ENCODE results near the gene PADI1. TPM values are rescaled to one million over a fixed set of nuclear protein-coding genes. Genes with fewer than 3 reads are reported as not detected.

PADI1 gene
- total RNA-seq, 1 donor from 2014 or later, result not detected

DNA sequence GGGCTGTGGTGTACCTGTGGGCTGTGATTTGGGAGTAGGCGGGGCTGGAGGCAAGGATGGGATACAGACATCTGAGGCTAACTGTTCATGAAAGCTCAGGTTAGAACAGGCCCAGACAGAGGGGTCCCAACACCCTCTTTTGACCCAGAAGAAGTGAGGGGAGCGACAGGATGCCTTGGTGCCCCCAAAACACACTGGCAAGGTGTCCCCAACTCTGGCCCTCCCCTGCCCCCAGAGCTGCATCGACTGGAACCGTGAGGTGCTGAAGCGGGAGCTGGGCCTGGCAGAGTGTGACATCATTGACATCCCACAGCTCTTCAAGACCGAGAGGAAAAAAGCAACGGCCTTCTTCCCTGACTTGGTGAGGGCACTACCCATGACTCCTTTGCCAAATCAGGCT lies 75.5 kb downstream of the PADI1 start:
- DNase-seq (ENCODE audit: missing footprints) (no peak), ATAC-seq (no peak)
- intact Hi-C loops (cut with DNase I), result no loop called here

- intact Hi-C loops (cut with DNase I), result no loop called here
- DNase-seq (ENCODE audit: missing footprints) (no peak), ATAC-seq (no peak)
These were observed 76.0 kb downstream of the PADI1 start for GRCh38 chr1:17280894-17281293.

DNA sequence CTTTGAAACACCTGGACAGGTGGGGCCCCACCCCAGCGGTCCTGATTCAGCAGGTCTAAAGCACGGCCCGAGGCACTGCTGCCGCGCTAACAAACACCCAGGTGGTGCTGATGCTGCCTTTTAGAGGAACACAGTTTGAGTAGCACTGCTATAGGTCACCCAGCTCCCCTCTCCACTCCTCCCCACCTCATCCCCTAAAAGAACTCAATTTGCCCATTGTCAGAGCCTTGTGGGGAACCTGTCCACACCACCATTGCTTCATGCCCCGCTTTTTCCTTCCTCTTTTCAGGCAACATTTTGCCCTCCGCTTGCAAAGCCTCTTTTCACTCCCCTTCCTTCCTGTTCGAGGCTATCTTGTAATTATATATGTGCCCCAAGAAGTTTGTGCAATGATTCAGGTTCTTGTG lies 76.8 kb downstream of the PADI1 start:
- intact Hi-C loops (cut with DNase I), result no loop called here
- no peak for ATAC-seq
- DNase-seq (ENCODE audit: missing footprints), result no peak

GRCh38 chr1:17282836-17283235 lies 77.9 kb downstream of the PADI1 start:
- ATAC-seq (no peak), DNase-seq (ENCODE audit: missing footprints) (no peak)
- intact Hi-C loops (cut with DNase I), result no loop called here

GRCh38 chr1:17286646-17287045 lies 81.7 kb downstream of the PADI1 start:
- ATAC-seq, result no peak
- intact Hi-C loops (cut with DNase I), result no loop called here
- no peak for DNase-seq (ENCODE audit: missing footprints)

GRCh38 chr1:17287130-17287776 lies 82.3 kb downstream of the PADI1 start:
- DNase-seq (ENCODE audit: missing footprints), result no peak
- ATAC-seq, result no peak
- intact Hi-C loops (cut with DNase I), result no loop called here

GRCh38 chr1:17289721-17290120 lies 84.8 kb downstream of the PADI1 start:
- ATAC-seq (no peak), DNase-seq (ENCODE audit: missing footprints) (no peak)
- intact Hi-C loops (cut with DNase I), result no loop called here

DNA sequence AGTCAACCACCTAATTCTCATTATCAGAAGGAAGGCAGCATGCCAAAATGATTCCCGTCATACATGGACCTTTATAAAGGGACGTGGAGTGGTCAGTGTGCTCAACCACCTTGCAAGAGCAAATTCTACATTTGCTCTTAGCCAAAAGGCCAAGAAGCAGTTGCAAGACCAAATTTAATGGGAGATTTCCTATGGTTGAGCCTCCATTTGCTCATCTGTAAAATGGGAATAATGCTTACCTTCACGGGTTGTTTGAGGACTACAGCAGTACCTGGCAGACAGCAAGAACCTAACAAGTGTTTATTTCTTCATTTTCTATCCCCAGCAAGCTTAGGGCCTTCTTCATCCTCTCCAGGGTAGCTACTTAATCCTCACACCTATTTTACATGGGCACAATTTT lies 85.6 kb downstream of the PADI1 start:
- DNase-seq (ENCODE audit: missing footprints) (no peak), ATAC-seq (no peak)
- intact Hi-C loops (cut with DNase I), result no loop called here

DNA sequence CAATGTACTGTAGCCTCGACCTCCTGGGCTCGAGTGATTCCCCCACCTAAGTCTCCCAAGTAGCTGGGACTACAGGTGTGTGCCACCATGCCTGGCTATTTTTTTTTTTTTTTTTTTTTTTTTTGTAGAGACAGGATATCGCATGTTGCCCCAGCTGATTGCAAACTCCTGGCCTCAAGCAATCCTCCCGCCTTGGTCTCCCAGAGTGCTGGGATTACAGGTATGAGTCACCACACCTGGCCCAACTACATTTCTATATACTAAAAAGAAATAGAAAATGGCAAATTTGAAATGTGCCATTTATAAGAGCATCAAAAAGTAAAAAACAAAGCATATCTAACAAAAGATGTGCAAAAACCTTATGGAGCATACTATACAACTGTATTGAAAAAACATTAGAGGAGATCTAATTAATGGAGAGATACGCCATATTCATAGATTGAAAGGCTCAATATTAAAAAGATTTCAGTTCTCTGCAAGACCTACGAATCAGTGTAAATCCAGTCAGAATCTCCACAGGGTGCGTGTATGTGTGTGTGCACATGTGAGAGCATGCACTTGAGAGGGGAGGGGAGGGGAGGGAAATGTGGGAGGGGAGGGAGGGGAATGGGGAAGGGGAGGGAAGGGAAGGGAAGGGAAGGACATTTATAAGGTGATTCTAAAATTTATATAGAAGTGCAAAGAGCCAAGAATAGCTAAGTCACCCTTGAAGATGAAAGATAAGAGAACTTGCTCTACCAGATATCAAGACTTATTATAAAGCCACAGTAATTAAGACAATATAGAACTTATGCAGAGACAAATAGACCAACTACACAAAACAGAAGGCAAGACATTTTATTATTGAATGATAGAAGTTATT lies 87.6 kb downstream of the PADI1 start:
- DNase-seq (ENCODE audit: missing footprints), result no peak
- intact Hi-C loops (cut with DNase I), result no loop called here
- no peak for ATAC-seq

- ATAC-seq, result no peak
- intact Hi-C loops (cut with DNase I), result no loop called here
These were observed 88.9 kb downstream of the PADI1 start for GRCh38 chr1:17293681-17294425.

DNA sequence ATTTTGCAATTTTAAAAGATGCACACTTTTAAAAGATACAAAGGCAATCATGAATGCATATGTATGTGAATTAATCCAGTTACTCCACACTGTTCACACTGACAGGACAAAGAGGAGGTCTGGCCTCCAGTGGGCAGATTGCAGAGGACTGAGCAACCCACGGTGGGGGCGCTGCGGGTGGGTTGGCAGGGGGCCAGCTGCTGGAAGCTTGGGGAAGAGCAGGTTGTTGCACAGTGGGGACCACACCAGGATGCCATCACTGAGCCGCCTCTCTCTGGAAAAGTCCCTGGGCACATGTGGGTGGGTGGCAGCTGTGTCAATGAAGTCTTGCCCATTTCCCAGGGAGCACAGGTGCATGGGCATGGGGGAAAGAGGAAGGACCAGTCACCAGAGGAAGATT lies 90.4 kb downstream of the PADI1 start:
- no peak for DNase-seq (ENCODE audit: missing footprints)
- no peak for ATAC-seq
- intact Hi-C loops (cut with DNase I), result no loop called here

More at GRCh38 chr1:17293681-17294425, 88.9 kb downstream of the PADI1 start:
- no peak for DNase-seq (ENCODE audit: missing footprints)

Small RNA genes lying within 50 kb of the gene (microRNA-seq; reads per million reads assigned to microRNA genes)
- not detected for gene MIR3972

Other genes with a start within 250 kb of the PADI1 start
- 4.8 TPM for gene MFAP2, start 224.5 kb upstream of the PADI1 start, total RNA-seq
- gene ATP13A2, start 193.2 kb upstream of the PADI1 start, total RNA-seq, result 16.4 TPM
- gene SDHB, start 151.1 kb upstream of the PADI1 start, total RNA-seq, result 433 TPM
- gene PADI2, start 85.7 kb upstream of the PADI1 start, total RNA-seq, result 0.87 TPM
- gene PADI3, start 44.0 kb downstream of the PADI1 start, total RNA-seq, result not detected
- gene PADI4, start 103.1 kb downstream of the PADI1 start, total RNA-seq, result 0.24 TPM
- not detected for gene PADI6, start 167.1 kb downstream of the PADI1 start, total RNA-seq
- 12.7 TPM for gene RCC2, start 234.5 kb downstream of the PADI1 start, total RNA-seq

Data from Right ventricle myocardium inferior (tissue), 1 donor.